SH-SY5Y (cell line): ENCODE results near the gene LAGE3.

Experiments
- GATA2 ChIP-seq: IDR thresholded peaks from 2 replicates; pipeline ENCODE4 v1.6.1; 2011; ENCODE audit warnings: mild to moderate bottlenecking, low read depth, low read length
- GATA3 ChIP-seq: IDR thresholded peaks from 2 replicates; pipeline ENCODE4 v1.6.1; 2011; ENCODE audit warnings: low read depth, mild to moderate bottlenecking, low read length, moderate library complexity

DNA sequence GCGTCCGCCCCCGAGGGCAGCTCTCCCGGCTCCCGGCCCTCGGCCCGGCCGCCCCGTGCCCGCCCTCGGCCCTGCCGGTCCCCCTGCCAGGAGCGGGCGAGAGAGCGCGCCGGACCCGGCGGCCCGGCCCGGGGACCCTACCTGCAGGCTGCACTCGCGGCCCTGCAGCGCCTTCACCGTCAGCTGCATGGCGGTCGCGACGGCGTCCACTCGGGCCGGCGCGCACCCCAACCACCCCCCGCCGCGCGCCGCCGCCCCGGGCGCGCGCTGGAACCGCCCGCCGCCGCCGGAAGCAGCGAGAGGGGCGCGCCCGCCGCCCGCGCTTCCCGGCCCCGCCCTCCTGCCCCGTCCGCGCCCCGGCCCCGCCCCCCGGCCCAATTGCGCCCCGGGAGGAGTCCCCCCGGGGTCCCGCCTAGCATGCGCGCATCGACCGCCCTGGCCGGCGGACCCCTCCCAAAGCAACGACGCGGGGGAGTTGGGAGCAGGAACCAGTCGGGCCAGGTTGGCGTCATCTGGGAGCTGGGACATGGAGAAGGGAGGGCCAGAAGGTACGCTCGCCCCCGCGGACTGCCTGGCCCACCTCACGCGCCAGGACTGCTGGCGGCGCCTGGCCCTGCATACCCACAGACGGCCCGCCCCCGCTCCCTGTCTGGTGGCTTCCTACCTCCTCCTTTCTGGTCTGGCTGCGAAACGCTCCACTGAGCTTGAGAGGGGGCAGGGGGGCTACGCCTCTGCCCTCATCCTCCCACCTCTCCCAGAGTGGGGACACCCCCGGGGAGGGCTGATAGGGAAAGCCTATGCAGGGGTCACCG is 7.5 kb upstream of the LAGE3 start, which contains the start of gene UBL4A:
- no peak for TF ChIP-seq GATA2
- TF ChIP-seq GATA3 = no peak
